ENCODE measurements around the gene TTC39C.
A peak's percentile ranks its signal among the peaks of the same experiment; 100 is the strongest.

TTC39C gene

DNA sequence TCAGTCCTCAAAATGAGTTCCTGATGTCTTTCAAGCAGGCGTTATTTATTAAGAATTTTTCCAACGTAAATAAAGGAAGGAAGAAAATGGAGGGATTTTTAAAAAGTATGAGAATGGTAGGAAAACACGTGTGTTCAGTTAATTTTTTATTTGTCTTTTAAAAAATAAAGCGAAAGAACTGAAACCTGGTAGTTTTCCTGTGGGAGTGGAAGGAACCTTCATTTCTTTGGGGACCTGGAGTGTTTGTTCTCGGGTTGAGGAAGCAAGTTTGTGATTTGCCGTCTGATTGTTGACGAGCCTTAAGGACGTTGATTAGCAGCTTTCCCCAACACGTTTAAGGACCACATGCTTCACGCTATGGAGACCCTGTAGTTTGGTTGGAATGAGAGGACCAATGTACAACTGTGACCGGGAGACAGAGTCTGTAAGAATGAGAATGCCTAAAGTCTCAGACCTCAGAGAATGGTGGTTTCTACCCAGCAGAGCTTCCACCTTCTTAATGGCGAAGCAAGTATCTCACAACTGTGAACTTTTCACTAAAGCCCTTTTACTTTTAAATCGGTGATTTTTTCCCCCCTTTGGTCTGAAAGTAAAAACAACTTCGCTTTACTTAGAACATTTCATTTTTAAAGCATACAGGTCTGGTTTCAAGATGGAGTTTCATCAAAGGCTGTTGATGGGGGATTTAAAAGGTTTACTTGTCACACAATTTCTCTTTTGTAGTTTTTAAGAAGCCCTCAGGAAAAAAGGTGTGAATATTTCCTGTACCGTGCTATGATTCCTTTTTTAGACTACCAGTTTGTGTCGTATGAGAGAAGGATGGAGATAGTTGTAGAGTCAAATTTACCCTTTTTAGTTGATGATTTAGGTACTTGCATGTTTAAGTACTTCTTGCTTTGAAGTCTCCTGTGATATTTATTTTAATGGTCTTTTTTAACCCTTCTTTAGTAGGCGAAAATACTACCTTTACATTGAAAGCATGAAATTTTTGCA, 1.4 kb downstream of the TTC39C start:
- DNase-seq: no peak
- no peak for ATAC-seq (ENCODE audit: insufficient read depth, low read depth)
- peak overlapping the region; percentile 71 to 76 for H3K4me3 ChIP-seq (ENCODE audit: low read depth in 1 of 2, low read length in 2 of 2)
- peaks cover 54% of the 10 kb centered on the region for H3K79me2 ChIP-seq (ENCODE audit: insufficient read depth, low read length)
- peaks cover 44% of the 10 kb centered on the region for H4K20me1 ChIP-seq (ENCODE audit: insufficient read depth, low read length)
- peak overlapping the region; percentile 79 for H3K27ac ChIP-seq (ENCODE audit: low read length)
- peak overlapping the region; percentile 79; the same call in 1 of the 2 replicates for H2AFZ ChIP-seq (ENCODE audit: low read depth, low read length)
- no peaks in the 10 kb centered on the region for H3K27me3 ChIP-seq (ENCODE audit: insufficient read depth, low read length, poor library complexity)
- peak overlapping the region; percentile 84 for H3K9ac ChIP-seq (ENCODE audit: low read depth, low read length)
- 0 out of 2 replicates have a peak, but pooled peaks cover 13% of the 10 kb centered on the region for H3K36me3 ChIP-seq (ENCODE audit: insufficient read depth, low read length)
- H3K4me2 ChIP-seq (ENCODE audit: insufficient read depth, low read length): peak overlapping the region; percentile 89
- H3K4me1 ChIP-seq (ENCODE audit: insufficient read depth, low read length): peaks cover 90% of the 10 kb centered on the region
- no peaks in the 10 kb centered on the region for H3K9me3 ChIP-seq (ENCODE audit: insufficient read depth, low read length, severe bottlenecking)
- TF ChIP-seq CTCF (IDR thresholded peaks at IDR 0.05; ENCODE audit: borderline replicate concordance, extremely low read depth, low read length, poor library complexity, severe bottlenecking): no peak
- no peak for TF ChIP-seq EZH2 (IDR thresholded peaks at IDR 0.05; ENCODE audit: borderline replicate concordance, low read depth, low read length, severe bottlenecking)

GRCh38 chr18:24016643-24017042, 2.1 kb downstream of the TTC39C start:
- no peaks in the 10 kb centered on the region for H3K27me3 ChIP-seq (ENCODE audit: insufficient read depth, low read length, poor library complexity)
- peaks cover 90% of the 10 kb centered on the region for H3K4me1 ChIP-seq (ENCODE audit: insufficient read depth, low read length)
- peaks cover 61% of the 10 kb centered on the region for H3K79me2 ChIP-seq (ENCODE audit: insufficient read depth, low read length)
- H3K27ac ChIP-seq (ENCODE audit: low read length): peak overlapping the region; percentile 79; the same call in 1 of the 2 replicates
- 0 out of 2 replicates have a peak, but pooled peaks cover 13% of the 10 kb centered on the region for H3K36me3 ChIP-seq (ENCODE audit: insufficient read depth, low read length)
- H3K9me3 ChIP-seq (ENCODE audit: insufficient read depth, low read length, severe bottlenecking): no peaks in the 10 kb centered on the region
- H4K20me1 ChIP-seq (ENCODE audit: insufficient read depth, low read length): peaks cover 51% of the 10 kb centered on the region
- H3K4me2 ChIP-seq (ENCODE audit: insufficient read depth, low read length): peak overlapping the region; percentile 89
- no peak overlapping the region for H2AFZ ChIP-seq (ENCODE audit: low read depth, low read length)
- no peak for ATAC-seq (ENCODE audit: insufficient read depth, low read depth)
- no peak for DNase-seq
- peak overlapping the region; percentile 84 for H3K9ac ChIP-seq (ENCODE audit: low read depth, low read length)
- TF ChIP-seq EZH2 (IDR thresholded peaks at IDR 0.05; ENCODE audit: borderline replicate concordance, low read depth, low read length, severe bottlenecking) (no peak), CTCF (IDR thresholded peaks at IDR 0.05; ENCODE audit: borderline replicate concordance, extremely low read depth, low read length, poor library complexity, severe bottlenecking) (peak; percentile 52)
- peak overlapping the region; percentile 71 to 76; a peak in 3 of 4 replicates for H3K4me3 ChIP-seq (ENCODE audit: low read depth in 1 of 2, low read length in 2 of 2)

DNA sequence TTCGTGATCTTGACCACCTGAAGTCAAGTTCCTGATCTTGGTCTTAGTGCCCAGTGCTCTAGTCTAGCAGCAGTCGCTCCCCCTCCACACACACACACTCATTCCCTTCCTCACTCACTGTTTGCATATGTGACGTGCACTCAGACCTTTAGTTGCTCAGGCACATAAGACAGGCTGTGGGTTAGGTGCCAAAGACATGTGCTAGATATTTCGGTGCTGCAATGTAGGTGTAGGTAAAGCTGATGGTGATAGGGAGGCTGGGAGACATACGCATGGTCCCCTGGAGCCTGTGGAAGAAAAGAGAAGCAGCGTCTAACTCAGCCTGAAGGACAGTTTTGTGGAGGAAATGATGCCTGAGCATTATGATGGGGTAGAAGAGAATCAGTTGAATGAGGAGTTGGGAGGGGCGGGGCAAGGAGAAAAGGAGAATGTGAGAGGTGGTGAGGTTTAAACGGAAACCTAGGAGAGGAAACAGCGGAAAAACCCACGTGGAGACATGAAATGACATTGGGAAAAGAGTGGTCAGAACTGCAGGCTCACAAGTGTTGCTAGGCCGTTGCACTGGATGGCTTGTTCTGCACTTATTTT, 3.8 kb downstream of the TTC39C start:
- Histone ChIP-seq H3K27ac (ENCODE audit: low read length) (peak overlapping the region; percentile 53), H3K4me3 (ENCODE audit: low read depth in 1 of 2, low read length in 2 of 2) (peak overlapping the region in 1 of 2 experiments; percentile 34; a peak in 1 of 4 replicates), H4K20me1 (ENCODE audit: insufficient read depth, low read length) (peaks cover 69% of the 10 kb centered on the region), H3K79me2 (ENCODE audit: insufficient read depth, low read length) (peaks cover 79% of the 10 kb centered on the region), H3K9me3 (ENCODE audit: insufficient read depth, low read length, severe bottlenecking) (no peaks in the 10 kb centered on the region), H3K4me1 (ENCODE audit: insufficient read depth, low read length) (peaks cover 81% of the 10 kb centered on the region), H3K36me3 (ENCODE audit: insufficient read depth, low read length) (peaks cover 25% of the 10 kb centered on the region), H3K9ac (ENCODE audit: low read depth, low read length) (peak overlapping the region; percentile 4; the same call in 1 of the 2 replicates), H3K27me3 (ENCODE audit: insufficient read depth, low read length, poor library complexity) (no peaks in the 10 kb centered on the region), H2AFZ (ENCODE audit: low read depth, low read length) (no peak overlapping the region), H3K4me2 (ENCODE audit: insufficient read depth, low read length) (peak overlapping the region; percentile 89)
- TF ChIP-seq EZH2 (IDR thresholded peaks at IDR 0.05; ENCODE audit: borderline replicate concordance, low read depth, low read length, severe bottlenecking) (no peak), CTCF (IDR thresholded peaks at IDR 0.05; ENCODE audit: borderline replicate concordance, extremely low read depth, low read length, poor library complexity, severe bottlenecking) (no peak)
- DNase-seq (no peak), ATAC-seq (ENCODE audit: insufficient read depth, low read depth) (no peak)

All from DND-41 (cell line).